GM12801 (cell line): ENCODE results near the gene ITGBL1.

Experiments
- TF ChIP-seq, protein P1 (sequence below): IDR thresholded peaks from one replicate; pipeline ENCODE4 v1.5.1; 2011; ENCODE audit warnings: control low read depth; ENCODE audit not compliant: insufficient read length; ENCODE audit errors: extremely low read depth

ITGBL1 gene

GRCh38 chr13:101490406-101491015 is 38.0 kb downstream of the ITGBL1 start:
- TF ChIP-seq, protein P1, sequence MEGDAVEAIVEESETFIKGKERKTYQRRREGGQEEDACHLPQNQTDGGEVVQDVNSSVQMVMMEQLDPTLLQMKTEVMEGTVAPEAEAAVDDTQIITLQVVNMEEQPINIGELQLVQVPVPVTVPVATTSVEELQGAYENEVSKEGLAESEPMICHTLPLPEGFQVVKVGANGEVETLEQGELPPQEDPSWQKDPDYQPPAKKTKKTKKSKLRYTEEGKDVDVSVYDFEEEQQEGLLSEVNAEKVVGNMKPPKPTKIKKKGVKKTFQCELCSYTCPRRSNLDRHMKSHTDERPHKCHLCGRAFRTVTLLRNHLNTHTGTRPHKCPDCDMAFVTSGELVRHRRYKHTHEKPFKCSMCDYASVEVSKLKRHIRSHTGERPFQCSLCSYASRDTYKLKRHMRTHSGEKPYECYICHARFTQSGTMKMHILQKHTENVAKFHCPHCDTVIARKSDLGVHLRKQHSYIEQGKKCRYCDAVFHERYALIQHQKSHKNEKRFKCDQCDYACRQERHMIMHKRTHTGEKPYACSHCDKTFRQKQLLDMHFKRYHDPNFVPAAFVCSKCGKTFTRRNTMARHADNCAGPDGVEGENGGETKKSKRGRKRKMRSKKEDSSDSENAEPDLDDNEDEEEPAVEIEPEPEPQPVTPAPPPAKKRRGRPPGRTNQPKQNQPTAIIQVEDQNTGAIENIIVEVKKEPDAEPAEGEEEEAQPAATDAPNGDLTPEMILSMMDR = no peak

DNA sequence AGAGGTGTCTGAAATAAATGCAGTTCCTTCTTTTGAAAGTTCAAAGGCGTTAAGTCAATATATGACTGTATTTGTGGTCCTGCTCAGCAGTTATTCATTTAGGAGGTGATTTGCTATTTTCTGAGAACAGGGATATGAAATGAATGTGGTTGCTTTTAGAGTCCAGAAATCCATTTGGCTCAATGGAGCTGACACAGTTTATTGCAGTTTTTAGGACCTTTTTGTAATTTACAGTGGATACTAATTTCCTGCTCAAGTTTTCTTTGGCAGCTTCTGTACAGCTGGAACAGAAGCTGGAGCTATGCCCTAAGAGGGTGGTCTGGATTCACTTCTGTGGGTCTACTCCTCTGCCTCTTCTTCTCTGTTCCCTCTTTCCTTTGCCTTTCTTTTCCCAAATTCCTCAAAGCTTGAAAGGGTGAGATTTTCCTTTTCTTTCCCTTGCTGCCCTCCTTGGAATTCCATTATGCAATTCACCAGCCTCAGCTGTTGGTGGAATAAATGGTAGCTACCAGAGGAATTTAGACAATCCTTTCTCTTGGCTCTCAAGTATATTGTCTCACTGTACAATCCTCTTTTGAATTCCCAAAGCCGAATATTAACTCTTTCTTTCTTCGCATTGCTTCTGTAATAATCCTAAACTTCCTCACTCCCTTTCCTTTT is 39.9 kb downstream of the ITGBL1 start:
- TF ChIP-seq, protein P1 = no peak

GRCh38 chr13:101493541-101493940 is 41.1 kb downstream of the ITGBL1 start:
- TF ChIP-seq, protein P1 = no peak

DNA sequence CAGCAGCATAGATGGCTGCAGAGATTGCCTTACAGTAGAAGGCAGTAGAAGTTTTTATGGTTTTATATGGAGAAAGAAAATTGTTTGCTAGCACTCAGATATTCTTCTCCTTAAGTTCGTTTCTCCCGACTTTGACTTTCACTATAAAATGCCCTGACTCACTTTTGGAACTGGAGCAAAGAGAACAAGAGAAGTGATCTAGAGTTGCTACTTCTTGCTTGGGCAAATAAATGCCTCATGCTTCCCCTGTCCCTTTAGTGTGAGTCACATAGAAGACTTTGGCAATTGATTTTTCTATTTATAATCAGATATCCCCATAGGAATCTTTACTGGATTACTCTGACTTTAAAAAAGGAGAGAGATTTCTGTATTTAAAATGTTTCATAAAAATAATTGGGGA is 46.9 kb downstream of the ITGBL1 start:
- TF ChIP-seq, protein P1 = no peak

DNA sequence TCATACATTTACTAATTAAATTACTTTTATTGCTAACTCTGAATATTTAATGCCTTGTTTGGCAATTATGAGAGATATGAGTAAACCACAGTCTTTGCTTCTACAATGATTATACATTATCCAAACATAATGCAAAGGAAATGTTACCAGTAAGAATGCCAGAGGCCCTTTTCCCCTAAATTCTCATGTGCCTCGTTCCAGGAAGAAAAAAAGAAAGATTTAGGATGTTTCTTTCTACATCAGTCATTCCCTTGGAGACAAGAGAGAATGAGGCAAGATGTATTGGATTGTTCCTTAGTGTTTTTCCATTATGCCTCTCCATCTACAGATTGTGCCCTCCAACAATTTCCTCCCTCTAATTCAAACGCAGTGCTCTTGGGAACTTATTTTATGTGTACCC is 50.1 kb downstream of the ITGBL1 start:
- TF ChIP-seq, protein P1 = no peak

- TF ChIP-seq, protein P1 = no peak
Observed at GRCh38 chr13:101511161-101511560, 58.7 kb downstream of the ITGBL1 start.

GRCh38 chr13:101511766-101512165 is 59.3 kb downstream of the ITGBL1 start:
- TF ChIP-seq, protein P1 = no peak
